Measurements from ENCODE around the gene TNFRSF21.

TNFRSF21 gene

DNA sequence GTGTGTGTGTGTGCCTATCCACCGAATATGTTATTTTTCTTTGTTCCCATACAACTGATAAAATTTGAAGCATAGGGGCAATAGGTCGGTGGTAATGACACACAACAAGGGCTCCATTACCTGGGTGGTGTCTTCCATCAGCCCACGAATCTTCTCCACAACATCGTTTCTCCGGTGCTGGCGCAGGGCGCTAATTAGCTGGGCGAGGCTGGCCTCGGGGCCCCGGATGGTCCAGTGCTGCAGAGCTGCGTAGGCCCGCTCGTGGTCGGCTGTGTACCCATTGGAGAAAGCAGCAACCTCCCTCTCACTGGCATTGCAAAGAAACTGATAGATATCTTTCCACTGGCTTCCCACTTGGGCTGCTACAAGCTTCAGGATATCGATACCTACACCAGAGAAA, 56.6 kb downstream of the TNFRSF21 start:
- peaks cover 11% of the 10 kb centered on the region for H3K4me1 Mint-ChIP-seq
- TF ChIP-seq, protein P1, sequence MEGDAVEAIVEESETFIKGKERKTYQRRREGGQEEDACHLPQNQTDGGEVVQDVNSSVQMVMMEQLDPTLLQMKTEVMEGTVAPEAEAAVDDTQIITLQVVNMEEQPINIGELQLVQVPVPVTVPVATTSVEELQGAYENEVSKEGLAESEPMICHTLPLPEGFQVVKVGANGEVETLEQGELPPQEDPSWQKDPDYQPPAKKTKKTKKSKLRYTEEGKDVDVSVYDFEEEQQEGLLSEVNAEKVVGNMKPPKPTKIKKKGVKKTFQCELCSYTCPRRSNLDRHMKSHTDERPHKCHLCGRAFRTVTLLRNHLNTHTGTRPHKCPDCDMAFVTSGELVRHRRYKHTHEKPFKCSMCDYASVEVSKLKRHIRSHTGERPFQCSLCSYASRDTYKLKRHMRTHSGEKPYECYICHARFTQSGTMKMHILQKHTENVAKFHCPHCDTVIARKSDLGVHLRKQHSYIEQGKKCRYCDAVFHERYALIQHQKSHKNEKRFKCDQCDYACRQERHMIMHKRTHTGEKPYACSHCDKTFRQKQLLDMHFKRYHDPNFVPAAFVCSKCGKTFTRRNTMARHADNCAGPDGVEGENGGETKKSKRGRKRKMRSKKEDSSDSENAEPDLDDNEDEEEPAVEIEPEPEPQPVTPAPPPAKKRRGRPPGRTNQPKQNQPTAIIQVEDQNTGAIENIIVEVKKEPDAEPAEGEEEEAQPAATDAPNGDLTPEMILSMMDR (IDR thresholded peaks at IDR 0.05; ENCODE audit: unreplicated experiment in 3 of 3): no peak
- no peak overlapping the region for H3K27ac Mint-ChIP-seq
- H3K4me3 Mint-ChIP-seq: no peak overlapping the region
- no peaks in the 10 kb centered on the region for H3K9me3 Mint-ChIP-seq
- H3K36me3 Mint-ChIP-seq (ENCODE audit: low read depth): peaks cover 17% of the 10 kb centered on the region
- H3K27me3 Mint-ChIP-seq (ENCODE audit: low read depth): no peaks in the 10 kb centered on the region

GRCh38 chr6:47252633-47253032, 57.1 kb downstream of the TNFRSF21 start:
- Mint-ChIP-seq H3K36me3 (ENCODE audit: low read depth) (peaks cover 17% of the 10 kb centered on the region), H3K9me3 (no peaks in the 10 kb centered on the region), H3K4me1 (peaks cover 13% of the 10 kb centered on the region), H3K27me3 (ENCODE audit: low read depth) (no peaks in the 10 kb centered on the region), H3K27ac (no peak overlapping the region), H3K4me3 (no peak overlapping the region)
- TF ChIP-seq, protein P1 (IDR thresholded peaks at IDR 0.05; ENCODE audit: unreplicated experiment in 3 of 3): no peak

GRCh38 chr6:47251396-47251795, 58.3 kb downstream of the TNFRSF21 start:
- H3K4me1 Mint-ChIP-seq: peaks cover 24% of the 10 kb centered on the region
- H3K27ac Mint-ChIP-seq: no peak overlapping the region
- no peak overlapping the region for H3K4me3 Mint-ChIP-seq
- no peaks in the 10 kb centered on the region for H3K27me3 Mint-ChIP-seq (ENCODE audit: low read depth)
- H3K36me3 Mint-ChIP-seq (ENCODE audit: low read depth): peaks cover 12% of the 10 kb centered on the region
- no peaks in the 10 kb centered on the region for H3K9me3 Mint-ChIP-seq
- TF ChIP-seq, protein P1 (IDR thresholded peaks at IDR 0.05; ENCODE audit: unreplicated experiment in 3 of 3): no peak

GRCh38 chr6:47250302-47250701, 59.4 kb downstream of the TNFRSF21 start:
- TF ChIP-seq, protein P1 (IDR thresholded peaks at IDR 0.05; ENCODE audit: unreplicated experiment in 3 of 3): no peak
- H3K36me3 Mint-ChIP-seq (ENCODE audit: low read depth): peaks cover 12% of the 10 kb centered on the region
- H3K4me3 Mint-ChIP-seq: no peak overlapping the region
- no peaks in the 10 kb centered on the region for H3K9me3 Mint-ChIP-seq
- peak overlapping the region in 1 of 3 experiments; percentile 67 for H3K27ac Mint-ChIP-seq
- H3K4me1 Mint-ChIP-seq: peaks cover 34% of the 10 kb centered on the region
- no peaks in the 10 kb centered on the region for H3K27me3 Mint-ChIP-seq (ENCODE audit: low read depth)

DNA sequence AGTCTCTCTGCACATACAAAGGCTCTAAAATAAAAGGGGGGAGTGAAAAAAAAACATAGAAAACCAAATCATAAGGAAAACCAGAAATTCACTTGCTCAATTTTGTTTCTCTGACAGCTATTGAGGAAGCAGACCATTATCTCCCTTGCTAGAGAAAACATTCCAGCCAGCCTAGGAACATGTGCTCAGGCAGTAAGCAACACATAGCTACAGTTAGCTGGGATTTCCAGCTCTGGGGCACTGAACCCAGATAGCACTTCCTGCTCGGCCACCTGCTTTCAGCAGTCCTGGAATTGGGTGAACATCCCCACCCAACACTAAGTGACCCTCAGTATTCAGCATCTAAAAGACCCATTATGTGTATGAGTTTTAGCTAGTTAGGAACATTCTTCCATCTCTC, 61.3 kb downstream of the TNFRSF21 start:
- Mint-ChIP-seq H3K36me3 (ENCODE audit: low read depth) (peaks cover 13% of the 10 kb centered on the region), H3K27me3 (ENCODE audit: low read depth) (no peaks in the 10 kb centered on the region), H3K4me3 (no peak overlapping the region), H3K27ac (peak overlapping the region; percentile 36 to 57 (median 40)), H3K4me1 (peaks cover 38% of the 10 kb centered on the region), H3K9me3 (no peaks in the 10 kb centered on the region)
- TF ChIP-seq, protein P1 (IDR thresholded peaks at IDR 0.05; ENCODE audit: unreplicated experiment in 3 of 3): no peak

DNA sequence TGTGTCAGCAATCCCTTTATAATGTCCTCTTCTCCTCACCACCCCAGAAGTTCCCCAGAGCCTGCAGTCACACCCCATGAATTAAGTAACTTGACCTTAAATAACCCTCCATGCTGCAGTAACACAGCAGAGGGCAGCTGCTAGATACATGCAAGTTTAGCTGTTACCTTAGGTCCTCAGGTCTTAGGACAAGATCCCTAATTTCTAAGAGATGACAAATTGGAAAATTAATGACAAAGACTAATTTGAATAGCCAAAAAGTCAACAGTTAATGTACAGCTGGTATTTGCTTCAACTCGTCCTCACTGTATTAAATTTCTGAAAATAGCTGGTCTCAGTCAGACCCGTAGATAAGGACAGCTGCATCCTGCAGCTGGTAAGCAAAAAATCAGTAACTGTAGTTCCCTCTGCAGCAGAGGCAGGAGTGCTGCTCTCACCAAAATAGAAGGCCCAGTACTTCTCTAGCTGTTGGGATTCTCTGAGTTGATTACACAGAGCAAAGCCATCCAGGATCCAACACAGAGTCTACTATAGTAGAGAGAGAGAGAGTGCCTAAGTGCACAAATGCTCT, 62.4 kb downstream of the TNFRSF21 start:
- Mint-ChIP-seq H3K36me3 (ENCODE audit: low read depth) (peaks cover 8% of the 10 kb centered on the region), H3K27ac (peak overlapping the region; percentile 40 to 63 (median 53)), H3K9me3 (no peaks in the 10 kb centered on the region), H3K4me3 (no peak overlapping the region), H3K4me1 (peaks cover 42% of the 10 kb centered on the region), H3K27me3 (ENCODE audit: low read depth) (no peaks in the 10 kb centered on the region)
- TF ChIP-seq, protein P1 (IDR thresholded peaks at IDR 0.05; ENCODE audit: unreplicated experiment in 3 of 3): no peak

Data from nephron (organoid).